Fibroblast of lung (primary cell): ENCODE results near the gene LCORL.

Experiments used
- CTCF ChIP-seq, 2 donors: IDR thresholded peaks in 1 of 2; conservative IDR thresholded peaks in 1 of 2; 1 replicate in 1 of 2; 2 replicates in 1 of 2; pipeline ENCODE4 v1.5.1; 2011 to 2012; ENCODE audit warnings: low read length in 2 of 2, control low read depth in 1 of 2, inconsistent platforms in 1 of 2, low read depth in 1 of 2, mild to moderate bottlenecking in 1 of 2
- EZH2 ChIP-seq: IDR thresholded peaks from 2 replicates; pipeline ENCODE4 v1.5.1; 2012; ENCODE audit warnings: low read length, control low read depth, mild to moderate bottlenecking; ENCODE audit errors: missing control alignments

DNA sequence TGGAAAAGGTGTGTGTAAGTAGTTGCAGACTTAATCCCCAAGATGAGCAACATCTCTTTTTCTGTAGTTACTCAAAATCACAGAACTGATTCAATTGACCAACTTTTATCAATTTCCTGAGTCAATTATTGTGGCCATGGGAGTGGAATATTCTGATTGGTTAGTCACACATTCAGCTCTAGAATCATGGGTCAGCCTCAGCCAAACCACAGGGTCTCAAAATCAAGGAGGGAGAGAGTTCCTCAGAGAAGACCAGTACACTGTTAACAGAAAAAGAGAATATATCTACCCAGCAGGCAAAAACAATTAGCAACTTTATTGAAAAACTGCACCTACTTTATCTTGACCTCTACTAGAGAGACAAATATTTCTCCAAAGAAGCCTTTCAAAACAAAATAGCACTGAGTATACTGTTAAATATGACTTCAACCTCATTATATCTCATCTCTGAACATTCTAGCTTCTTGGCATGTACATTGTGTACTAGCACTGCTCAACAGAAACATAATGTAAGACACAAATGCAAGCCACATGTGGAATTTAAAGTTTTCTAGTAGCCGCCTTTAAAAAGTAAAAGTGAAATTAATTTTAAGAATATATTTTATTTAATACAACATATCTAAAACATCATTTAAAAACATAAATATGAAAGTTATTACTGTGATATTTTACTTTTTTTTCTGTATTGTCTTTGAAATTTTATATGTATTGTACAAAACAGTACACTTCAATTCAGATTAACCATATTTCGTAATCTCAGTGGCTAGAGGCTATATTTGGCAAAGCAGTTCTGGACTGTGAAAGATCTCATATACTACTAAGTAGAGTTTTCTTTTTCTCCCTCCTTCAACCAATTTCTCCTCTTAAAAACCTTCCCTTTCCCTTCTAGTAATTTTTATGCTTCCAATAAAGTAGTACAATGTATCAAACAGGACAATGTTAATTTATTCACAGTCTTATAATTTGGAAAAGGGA is 11.8 kb upstream of the LCORL start:
- no peak for TF ChIP-seq CTCF (conservative IDR thresholded peaks at IDR 0.05 in 1 of 2, IDR thresholded peaks at IDR 0.05 in 1 of 2; ENCODE audit: low read depth in 1 of 2, low read length in 2 of 2)
- TF ChIP-seq EZH2 = no peak
